Left ventricle myocardium inferior (tissue), 1 donor: ENCODE data around the gene RBMXL3. TPM values are rescaled to one million over a fixed set of nuclear protein-coding genes. Genes with fewer than 3 reads are reported as not detected.

Experiments used
- DNase-seq: peaks from one replicate; pipeline ENCODE4 v3.0.0-alpha.2; 2020
- H3K27ac ChIP-seq: fragments of 200-600 bp; replicated peaks from 2 replicates; pipeline ENCODE4 v1.8.0; 2021
- H3K27me3 ChIP-seq: fragments of 200-600 bp; 2 replicates; pipeline ENCODE4 v1.8.0; 2021; ENCODE audit warnings: low read depth
- H3K36me3 ChIP-seq: fragments of 200-600 bp; 2 replicates; pipeline ENCODE4 v1.8.0; 2021
- H3K4me1 ChIP-seq: fragments of 200-600 bp; 2 replicates; pipeline ENCODE4 v1.8.0; 2021
- H3K4me3 ChIP-seq: fragments of 200-600 bp; 2 replicates; pipeline ENCODE4 v1.8.0; 2021; ENCODE audit warnings: mild to moderate bottlenecking, moderate library complexity
- H3K9me3 ChIP-seq: fragments of 200-600 bp; replicated peaks from 2 replicates; pipeline ENCODE4 v1.8.0; 2021
- intact Hi-C: fragments of 100-400 bp; cut with micrococcal nuclease; formaldehyde crosslinking; loops from one replicate; pipeline ENCODE4 v1.11.0; 2022
- total RNA-seq: library from RNA; stranded (reverse); fragmentation: NEBNext Ultra II Directional; extraction: Animal tissue kit (Norgen Biotek cat#: 25700); gene quantifications from one replicate; pipeline ENCODE4 v1.2.1, GENCODE V29; 2021
- TF ChIP-seq, protein P1 (sequence below): fragments of 200-600 bp; IDR thresholded peaks from 2 replicates; pipeline ENCODE4 v1.8.0; 2021; ENCODE audit warnings: antibody characterized with exemption, mild to moderate bottlenecking, borderline replicate concordance
- donor health status: DM: no; HTN: yes; CAD: no; lungs with severe emphysema.

RBMXL3 gene
- total RNA-seq, 1 donor from 2014 or later, result not detected

DNA sequence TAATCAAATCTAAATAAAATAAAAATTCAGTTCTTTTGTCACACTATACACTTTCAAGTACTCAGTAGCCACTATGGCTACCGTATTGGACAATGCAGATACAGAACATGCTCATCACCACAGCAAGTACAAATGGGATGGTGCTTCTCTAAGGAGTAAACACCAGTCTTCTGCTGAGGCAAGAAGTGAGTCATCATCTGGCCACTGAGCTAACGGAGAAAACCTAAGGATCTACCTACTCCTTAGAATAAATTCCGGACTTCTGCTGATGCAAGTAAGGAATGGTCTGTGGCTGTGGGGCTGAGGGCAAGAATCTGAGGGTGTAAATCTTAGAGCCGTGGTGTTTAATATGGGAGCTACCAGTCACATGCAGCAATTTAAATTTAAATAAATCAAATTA lies 11.3 kb upstream of the RBMXL3 start:
- Histone ChIP-seq H3K4me3 (no peak overlapping the region), H3K27me3 (no peaks in the 10 kb centered on the region), H3K36me3 (no peaks in the 10 kb centered on the region), H3K4me1 (no peaks in the 10 kb centered on the region), H3K9me3 (no peaks in the 10 kb centered on the region), H3K27ac (no peak overlapping the region)
- intact Hi-C loops, result no loop called here
- TF ChIP-seq, protein P1, sequence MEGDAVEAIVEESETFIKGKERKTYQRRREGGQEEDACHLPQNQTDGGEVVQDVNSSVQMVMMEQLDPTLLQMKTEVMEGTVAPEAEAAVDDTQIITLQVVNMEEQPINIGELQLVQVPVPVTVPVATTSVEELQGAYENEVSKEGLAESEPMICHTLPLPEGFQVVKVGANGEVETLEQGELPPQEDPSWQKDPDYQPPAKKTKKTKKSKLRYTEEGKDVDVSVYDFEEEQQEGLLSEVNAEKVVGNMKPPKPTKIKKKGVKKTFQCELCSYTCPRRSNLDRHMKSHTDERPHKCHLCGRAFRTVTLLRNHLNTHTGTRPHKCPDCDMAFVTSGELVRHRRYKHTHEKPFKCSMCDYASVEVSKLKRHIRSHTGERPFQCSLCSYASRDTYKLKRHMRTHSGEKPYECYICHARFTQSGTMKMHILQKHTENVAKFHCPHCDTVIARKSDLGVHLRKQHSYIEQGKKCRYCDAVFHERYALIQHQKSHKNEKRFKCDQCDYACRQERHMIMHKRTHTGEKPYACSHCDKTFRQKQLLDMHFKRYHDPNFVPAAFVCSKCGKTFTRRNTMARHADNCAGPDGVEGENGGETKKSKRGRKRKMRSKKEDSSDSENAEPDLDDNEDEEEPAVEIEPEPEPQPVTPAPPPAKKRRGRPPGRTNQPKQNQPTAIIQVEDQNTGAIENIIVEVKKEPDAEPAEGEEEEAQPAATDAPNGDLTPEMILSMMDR, result no peak
- DNase-seq, result no peak

- DNase-seq, result no peak
- Histone ChIP-seq H3K4me1 (no peaks in the 10 kb centered on the region), H3K27ac (no peak overlapping the region), H3K4me3 (no peak overlapping the region), H3K36me3 (no peaks in the 10 kb centered on the region), H3K27me3 (no peaks in the 10 kb centered on the region), H3K9me3 (no peaks in the 10 kb centered on the region)
- TF ChIP-seq, protein P1, result no peak
- intact Hi-C loops, result no loop called here
Observed at GRCh38 chrX:115178473-115178872, 10.7 kb upstream of the RBMXL3 start.

GRCh38 chrX:115183980-115184379 lies 5.2 kb upstream of the RBMXL3 start:
- Histone ChIP-seq H3K27ac (no peak overlapping the region), H3K36me3 (no peaks in the 10 kb centered on the region), H3K4me3 (no peak overlapping the region), H3K4me1 (no peaks in the 10 kb centered on the region), H3K9me3 (no peaks in the 10 kb centered on the region), H3K27me3 (no peaks in the 10 kb centered on the region)
- TF ChIP-seq, protein P1, result no peak
- DNase-seq, result no peak
- intact Hi-C loops, result no loop called here

GRCh38 chrX:115189646-115190635 lies 731 bp downstream of the RBMXL3 start:
- Histone ChIP-seq H3K9me3 (no peaks in the 10 kb centered on the region), H3K36me3 (no peaks in the 10 kb centered on the region), H3K27me3 (no peaks in the 10 kb centered on the region), H3K4me1 (no peaks in the 10 kb centered on the region), H3K27ac (no peak overlapping the region), H3K4me3 (no peak overlapping the region)
- TF ChIP-seq, protein P1, result no peak
- intact Hi-C loops, result no loop called here
- no peak for DNase-seq

DNA sequence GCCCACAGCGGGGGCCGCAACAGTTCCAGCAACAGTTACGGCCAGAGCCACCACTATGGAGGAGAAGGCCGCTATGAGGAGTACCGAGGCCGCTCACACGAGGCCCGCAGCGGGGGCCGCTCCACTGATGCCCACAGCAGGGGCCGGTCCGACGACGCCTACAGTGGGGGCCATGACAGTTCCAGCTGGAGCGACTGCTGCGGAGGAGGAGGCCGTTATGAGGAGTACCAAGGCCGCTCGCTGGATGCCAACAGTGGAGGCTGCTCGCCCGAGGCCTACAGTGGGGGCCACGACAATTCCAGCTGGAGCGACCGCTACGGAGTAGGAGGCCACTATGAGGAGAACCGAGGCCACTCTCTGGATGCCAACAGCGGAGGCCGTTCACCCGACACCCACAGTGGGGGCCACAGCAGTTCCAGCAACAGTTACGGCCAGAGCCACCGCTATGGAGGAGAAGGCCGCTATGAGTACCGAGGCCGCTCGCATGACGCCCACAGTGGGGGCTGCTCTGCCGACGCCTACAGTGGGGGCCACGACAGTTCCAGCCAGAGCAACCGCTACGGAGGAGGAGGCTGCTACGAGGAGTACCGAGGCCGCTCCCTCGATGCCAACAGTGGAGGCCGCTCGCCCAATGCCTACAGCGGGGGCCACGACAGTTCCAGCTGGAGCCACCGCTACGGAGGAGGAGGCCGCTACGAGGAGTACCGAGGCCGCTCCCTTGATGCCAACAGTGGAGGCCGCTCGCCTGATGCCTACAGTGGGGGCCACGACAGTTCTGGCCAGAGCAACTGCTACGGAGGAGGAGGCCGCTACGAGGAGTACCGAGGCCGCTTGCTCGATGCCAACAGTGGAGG lies 1.7 kb downstream of the RBMXL3 start:
- Histone ChIP-seq H3K9me3 (no peaks in the 10 kb centered on the region), H3K4me1 (no peaks in the 10 kb centered on the region), H3K36me3 (no peaks in the 10 kb centered on the region), H3K27ac (no peak overlapping the region), H3K4me3 (no peak overlapping the region), H3K27me3 (no peaks in the 10 kb centered on the region)
- TF ChIP-seq, protein P1, result no peak
- intact Hi-C loops, result no loop called here
- no peak for DNase-seq
